Bronchial epithelial cell (primary cell): Measurements from ENCODE around the gene GAS2L3. TPM values are rescaled to one million over a fixed set of nuclear protein-coding genes. Genes with fewer than 3 reads are reported as not detected.
"Not testable (repeated sequence)": the region's sequence is repeated elsewhere in the genome, so short reads cannot be mapped to it uniquely, and the experiment has no call there.

Experiments used
- DNase-seq: peaks from one replicate; pipeline ENCODE4 v3.0.0-alpha.2; 2010; ENCODE audit warnings: low read depth
- FAIRE-seq: peaks from 2 replicates; lab custom pipeline; 2011; peaks lifted over from hg19 to GRCh38; lab: Jason Lieb, UNC
- H3K27me3 ChIP-seq: 2 replicates; pipeline ENCODE4 v1.5.1; 2011; ENCODE audit warnings: low read length; ENCODE audit not compliant: control insufficient read depth, insufficient read depth
- H3K36me3 ChIP-seq: 2 replicates; pipeline ENCODE4 v1.5.1; 2011; ENCODE audit warnings: low read length; ENCODE audit not compliant: control insufficient read depth, insufficient read depth
- H3K4me3 ChIP-seq: 2 replicates; pipeline ENCODE4 v1.5.1; 2011; ENCODE audit warnings: mild to moderate bottlenecking, low read depth, low read length, control low read depth
- CTCF ChIP-seq: IDR thresholded peaks from 2 replicates; pipeline ENCODE4 v1.5.1; 2011; ENCODE audit warnings: mild to moderate bottlenecking, moderate library complexity, low read length, control low read depth, inconsistent platforms; ENCODE audit not compliant: insufficient read depth, severe bottlenecking
- total RNA-seq: library from RNA; depleted of rRNA; stranded (reverse); fragments of >200 nt; gene quantifications from 2 replicates; pipeline ENCODE4 v1.2.1, GENCODE V29; 2014

Gene GAS2L3
- total RNA-seq, 1 donor from 2014 or later, result 0.53 TPM

- H3K4me3 ChIP-seq, result no peak overlapping the region
- no peaks in the 10 kb centered on the region for H3K27me3 ChIP-seq
- TF ChIP-seq CTCF, result no peak
- FAIRE-seq, result no peak
- no peaks in the 10 kb centered on the region for H3K36me3 ChIP-seq
- DNase-seq, result no peak
Measured at GRCh38 chr12:100578923-100579322, 5.4 kb downstream of the GAS2L3 start.

GRCh38 chr12:100579844-100580243 lies 6.4 kb downstream of the GAS2L3 start:
- DNase-seq (no peak), FAIRE-seq (no peak)
- Histone ChIP-seq H3K27me3 (no peaks in the 10 kb centered on the region), H3K36me3 (no peaks in the 10 kb centered on the region), H3K4me3 (no peak overlapping the region)
- TF ChIP-seq CTCF, result no peak

GRCh38 chr12:100584256-100584655 lies 10.8 kb downstream of the GAS2L3 start:
- FAIRE-seq (no peak), DNase-seq (no peak)
- no peak overlapping the region for H3K4me3 ChIP-seq
- no peaks in the 10 kb centered on the region for H3K27me3 ChIP-seq
- H3K36me3 ChIP-seq, result no peaks in the 10 kb centered on the region
- no peak for TF ChIP-seq CTCF

- Histone ChIP-seq H3K27me3 (no peaks in the 10 kb centered on the region), H3K4me3 (no peak overlapping the region), H3K36me3 (no peaks in the 10 kb centered on the region)
- no peak for DNase-seq
- no peak for TF ChIP-seq CTCF
- no peak for FAIRE-seq
Measured at GRCh38 chr12:100591979-100592378, 18.5 kb downstream of the GAS2L3 start.

- FAIRE-seq (no peak), DNase-seq (no peak)
- no peak for TF ChIP-seq CTCF
- Histone ChIP-seq H3K4me3 (no peak overlapping the region), H3K36me3 (no peaks in the 10 kb centered on the region), H3K27me3 (no peaks in the 10 kb centered on the region)
Measured at GRCh38 chr12:100593490-100593889, 20.0 kb downstream of the GAS2L3 start.

GRCh38 chr12:100601626-100602025 lies 28.1 kb downstream of the GAS2L3 start:
- TF ChIP-seq CTCF, result no peak
- no peak overlapping the region for H3K4me3 ChIP-seq
- FAIRE-seq (no peak), DNase-seq (no peak)
- H3K36me3 ChIP-seq, result no peaks in the 10 kb centered on the region
- no peaks in the 10 kb centered on the region for H3K27me3 ChIP-seq

GRCh38 chr12:100602997-100603396 lies 29.5 kb downstream of the GAS2L3 start:
- DNase-seq, FAIRE-seq, H3K36me3 ChIP-seq, H3K4me3 ChIP-seq, H3K27me3 ChIP-seq: not testable (repeated sequence)
